ENCODE data around the gene CDK5RAP1.
"Not testable (repeated sequence)": the region's sequence is repeated elsewhere in the genome, so short reads cannot be mapped to it uniquely, and the experiment has no call there.

Gene CDK5RAP1

GRCh38 chr20:33434434-33434833 is 33.1 kb upstream of the CDK5RAP1 start:
- no peak for TF ChIP-seq CTCF (conservative IDR thresholded peaks at IDR 0.05; ENCODE audit: control insufficient read depth, insufficient read depth, low read depth, low read length)
- H3K4me3 ChIP-seq (ENCODE audit: control insufficient read depth, low read depth, low read length): no peak overlapping the region

GRCh38 chr20:33433465-33434234 is 32.3 kb upstream of the CDK5RAP1 start:
- no peak for DNase-seq (ENCODE audit: low read depth)
- TF ChIP-seq CTCF (conservative IDR thresholded peaks at IDR 0.05; ENCODE audit: control insufficient read depth, insufficient read depth, low read depth, low read length): no peak
- no peak overlapping the region for H3K4me3 ChIP-seq (ENCODE audit: control insufficient read depth, low read depth, low read length)

More at GRCh38 chr20:33434434-33434833, 33.1 kb upstream of the CDK5RAP1 start:
- DNase-seq (ENCODE audit: low read depth): no peak

GRCh38 chr20:33431797-33432381 is 30.6 kb upstream of the CDK5RAP1 start:
- no peak for TF ChIP-seq CTCF (conservative IDR thresholded peaks at IDR 0.05; ENCODE audit: control insufficient read depth, insufficient read depth, low read depth, low read length)
- H3K4me3 ChIP-seq (ENCODE audit: control insufficient read depth, low read depth, low read length): no peak overlapping the region
- no peak for DNase-seq (ENCODE audit: low read depth)

GRCh38 chr20:33423875-33424274 is 22.6 kb upstream of the CDK5RAP1 start:
- DNase-seq (ENCODE audit: low read depth); H3K4me3 ChIP-seq (ENCODE audit: control insufficient read depth, low read depth, low read length): not testable (repeated sequence)

GRCh38 chr20:33423141-33423834 is 22.0 kb upstream of the CDK5RAP1 start:
- peak; percentile 82 for DNase-seq (ENCODE audit: low read depth)
- H3K4me3 ChIP-seq (ENCODE audit: control insufficient read depth, low read depth, low read length): no peak overlapping the region
- no peak for TF ChIP-seq CTCF (conservative IDR thresholded peaks at IDR 0.05; ENCODE audit: control insufficient read depth, insufficient read depth, low read depth, low read length)

- no peak for DNase-seq (ENCODE audit: low read depth)
- no peak for TF ChIP-seq CTCF (conservative IDR thresholded peaks at IDR 0.05; ENCODE audit: control insufficient read depth, insufficient read depth, low read depth, low read length)
Measured at GRCh38 chr20:33419140-33419974, 18.0 kb upstream of the CDK5RAP1 start.

More at GRCh38 chr20:33419140-33419974, 18.0 kb upstream of the CDK5RAP1 start:
- H3K4me3 ChIP-seq (ENCODE audit: control insufficient read depth, low read depth, low read length): no peak overlapping the region
